Measurements from ENCODE around the gene RBM17.

The RBM17 gene

GRCh38 chr10:6142644-6143043 is 53.8 kb downstream of the RBM17 start:
- no peak for DNase-seq (ENCODE audit: low read depth, low spot score)
- no peak overlapping the region for H3K4me3 ChIP-seq (ENCODE audit: low read length)

- no peak for DNase-seq (ENCODE audit: low read depth, low spot score)
- no peak overlapping the region for H3K4me3 ChIP-seq (ENCODE audit: low read length)
Observed at GRCh38 chr10:6143181-6143580, 54.3 kb downstream of the RBM17 start.

- peak; percentile 76 for DNase-seq (ENCODE audit: low read depth, low spot score)
- peak overlapping the region; percentile 73 for H3K4me3 ChIP-seq (ENCODE audit: low read length)
Observed at GRCh38 chr10:6144406-6145165, 55.8 kb downstream of the RBM17 start.

GRCh38 chr10:6145166-6145987 is 56.5 kb downstream of the RBM17 start:
- DNase-seq (ENCODE audit: low read depth, low spot score), result no peak
- peak overlapping the region; percentile 73 for H3K4me3 ChIP-seq (ENCODE audit: low read length)

GRCh38 chr10:6146013-6146785 is 57.4 kb downstream of the RBM17 start:
- no peak overlapping the region for H3K4me3 ChIP-seq (ENCODE audit: low read length)
- no peak for DNase-seq (ENCODE audit: low read depth, low spot score)

GRCh38 chr10:6146921-6147320 is 58.1 kb downstream of the RBM17 start:
- DNase-seq (ENCODE audit: low read depth, low spot score), result no peak
- no peak overlapping the region for H3K4me3 ChIP-seq (ENCODE audit: low read length)

- no peak overlapping the region for H3K4me3 ChIP-seq (ENCODE audit: low read length)
- no peak for DNase-seq (ENCODE audit: low read depth, low spot score)
Observed at GRCh38 chr10:6148251-6148701, 59.4 kb downstream of the RBM17 start.

- no peak for DNase-seq (ENCODE audit: low read depth, low spot score)
Observed at GRCh38 chr10:6148908-6149307, 60.1 kb downstream of the RBM17 start.

GRCh38 chr10:6151087-6151977 is 62.5 kb downstream of the RBM17 start:
- H3K4me3 ChIP-seq (ENCODE audit: low read length), result no peak overlapping the region
- no peak for DNase-seq (ENCODE audit: low read depth, low spot score)

More at GRCh38 chr10:6148908-6149307, 60.1 kb downstream of the RBM17 start:
- no peak overlapping the region for H3K4me3 ChIP-seq (ENCODE audit: low read length)

GRCh38 chr10:6153845-6154244 is 65.0 kb downstream of the RBM17 start:
- DNase-seq (ENCODE audit: low read depth, low spot score), result no peak
- no peak overlapping the region for H3K4me3 ChIP-seq (ENCODE audit: low read length)

- no peak for DNase-seq (ENCODE audit: low read depth, low spot score)
- H3K4me3 ChIP-seq (ENCODE audit: low read length), result no peak overlapping the region
Observed at GRCh38 chr10:6154566-6154965, 65.7 kb downstream of the RBM17 start.

- H3K4me3 ChIP-seq (ENCODE audit: low read length), result no peak overlapping the region
- no peak for DNase-seq (ENCODE audit: low read depth, low spot score)
Observed at GRCh38 chr10:6158276-6158675, 69.4 kb downstream of the RBM17 start.

- no peak for DNase-seq (ENCODE audit: low read depth, low spot score)
- no peak overlapping the region for H3K4me3 ChIP-seq (ENCODE audit: low read length)
Observed at GRCh38 chr10:6161921-6162320, 73.1 kb downstream of the RBM17 start.

- peak overlapping the region; percentile 56 for H3K4me3 ChIP-seq (ENCODE audit: low read length)
- no peak for DNase-seq (ENCODE audit: low read depth, low spot score)
Observed at GRCh38 chr10:6162589-6163356, 73.9 kb downstream of the RBM17 start.

GRCh38 chr10:6163364-6164270 is 74.8 kb downstream of the RBM17 start:
- DNase-seq (ENCODE audit: low read depth, low spot score), result peak; percentile 84
- H3K4me3 ChIP-seq (ENCODE audit: low read length), result peak overlapping the region; percentile 92

- H3K4me3 ChIP-seq (ENCODE audit: low read length), result peak overlapping the region; percentile 92
- DNase-seq (ENCODE audit: low read depth, low spot score), result no peak
Observed at GRCh38 chr10:6164271-6165095, 75.6 kb downstream of the RBM17 start.
